ENCODE measurements around the gene MED20. TPM values are rescaled to one million over a fixed set of nuclear protein-coding genes. Genes with fewer than 3 reads are reported as not detected.

The MED20 gene
- total and polyA plus RNA-seq, 2 of the 4 experiments (the other 2 are of a cell fraction) = 24.8 to 38.2 TPM

- WGBS, 2 experiments (ENCODE audit: extremely low coverage in 2 of 2, insufficient read length in 1 of 2) = no CpG with 5 or more reads among the region's 1 CpG
Measured at GRCh38 chr6:41874741-41875140, 46.2 kb downstream of the MED20 start.

More at GRCh38 chr6:41874741-41875140, 46.2 kb downstream of the MED20 start:
- peaks cover 3% of the 10 kb centered on the region; the same call in 1 of the 2 replicates for H4K20me1 ChIP-seq (ENCODE audit: insufficient read depth, low read length)
- H3K4me1 ChIP-seq (ENCODE audit: control insufficient read depth, insufficient read depth, low read length) = peaks cover 5% of the 10 kb centered on the region; the same call in 1 of the 2 replicates
- H3K9me1 ChIP-seq (ENCODE audit: insufficient read depth, low read length) = 0 out of 2 replicates have a peak, but pooled peaks cover 5% of the 10 kb centered on the region
- no peak overlapping the region for H3K23ac ChIP-seq (ENCODE audit: low read depth, low read length)
- H3K9me3 ChIP-seq (ENCODE audit: control insufficient read depth, insufficient read depth, low read length) = no peaks in the 10 kb centered on the region
- H3K79me1 ChIP-seq (ENCODE audit: low read depth in 1 of 2, low read length in 2 of 2) = peaks cover 0 to 3% of the 10 kb centered on the region in 2 experiments; a peak in 1 of 4 replicates
- no peak overlapping the region for H3K18ac ChIP-seq (ENCODE audit: low read depth, low read length)
- no peak overlapping the region for H2BK5ac ChIP-seq (ENCODE audit: low read depth, low read length, poor library complexity, severe bottlenecking)
- no peak overlapping the region for H2BK20ac ChIP-seq (ENCODE audit: low read depth, low read length)
- H2AK5ac ChIP-seq (ENCODE audit: low read depth, low read length) = no peak overlapping the region
- dilution Hi-C loops (cut with HindIII; ENCODE audit: low sequenced_read_pairs, unreplicated experiment) = no loop called here
- H3K14ac ChIP-seq (replicated peaks; ENCODE audit: low read depth, low read length) = no peak overlapping the region
- H3K4me2 ChIP-seq (ENCODE audit: low read depth, low read length) = no peak overlapping the region
- ATAC-seq (ENCODE audit: low read depth) = no peak
- H3K9ac ChIP-seq (ENCODE audit: low read depth, low read length) = no peak overlapping the region
- ChIA-PET CTCF (interaction anchor here (0.6 kb wide), 1 partner anchor 48 kb away, joined by 3 read pairs; no protein-coding TSS in a partner anchor), POLR2A (ENCODE audit: unreplicated experiment) (no interaction called here)
- no peak overlapping the region for H3K4me3 ChIP-seq (ENCODE audit: insufficient read depth, low read depth, low read length)
- DNase-seq = no peak
- no peak overlapping the region for H3K56ac ChIP-seq (ENCODE audit: extremely low read depth, insufficient read depth, low read length)
- H4K8ac ChIP-seq (ENCODE audit: low read depth in 2 of 2, low read length in 2 of 2) = no peak overlapping the region
- intact Hi-C loops (cut with micrococcal nuclease) = no loop called here
- H3K36me3 ChIP-seq (ENCODE audit: control insufficient read depth, insufficient read depth, low read length) = peaks cover 1% of the 10 kb centered on the region; the same call in 1 of the 2 replicates
- H3K4ac ChIP-seq (ENCODE audit: low read depth, low read length) = 0 out of 2 replicates have a peak overlapping the region, but pooled peaks have one; percentile 7
- in situ Hi-C loops (cut with MboI; ENCODE audit: low sequenced_read_pairs) = no loop called here
- H4K91ac ChIP-seq (ENCODE audit: insufficient read depth, low read depth, low read length) = no peak overlapping the region
- no peak overlapping the region for H2AFZ ChIP-seq (replicated peaks; ENCODE audit: low read length, poor library complexity)
- H2BK15ac ChIP-seq (ENCODE audit: low read depth, low read length) = no peak overlapping the region
- no peak for TF ChIP-seq MAZ (IDR thresholded peaks at IDR 0.05; ENCODE audit: borderline replicate concordance, low read depth, low read length)
- no peak overlapping the region for H3K27ac ChIP-seq (ENCODE audit: insufficient read depth, low read length)
- no peak overlapping the region for H2BK120ac ChIP-seq (ENCODE audit: low read depth, low read length)
- no peaks in the 10 kb centered on the region for H3K27me3 ChIP-seq (ENCODE audit: control insufficient read depth, insufficient read depth, low read length)
- no TSS peak for BruUV-seq (replicated peaks)
- no peak overlapping the region for H2AK9ac ChIP-seq (replicated peaks; ENCODE audit: low read depth, low read length, poor library complexity)
- no peak overlapping the region for H4K5ac ChIP-seq (ENCODE audit: low read depth, low read length)
